HG03460 (cell line): Measurements from ENCODE around the gene PF4V1.

ENCODE experiments used
- ATAC-seq: cut with Tn5 transposase; IDR thresholded peaks from one replicate; pipeline ENCODE4 v1.9.1; 2021; ENCODE audit not compliant: unreplicated experiment

The PF4V1 gene

GRCh38 chr4:73844806-73845205 lies 8.3 kb upstream of the PF4V1 start:
- no peak for ATAC-seq

GRCh38 chr4:73847526-73848182 lies 5.4 kb upstream of the PF4V1 start:
- no peak for ATAC-seq

GRCh38 chr4:73848183-73848777 lies 4.8 kb upstream of the PF4V1 start:
- no peak for ATAC-seq

- ATAC-seq = no peak
Observed at GRCh38 chr4:73850261-73850970, 2.7 kb upstream of the PF4V1 start.

- no peak for ATAC-seq
Observed at GRCh38 chr4:73851293-73851692, 1.8 kb upstream of the PF4V1 start.

GRCh38 chr4:73852771-73853170 lies 325 bp upstream of the PF4V1 start:
- ATAC-seq = no peak

GRCh38 chr4:73853718-73854473 lies 800 bp downstream of the PF4V1 start:
- ATAC-seq = no peak

- ATAC-seq = no peak
Observed at GRCh38 chr4:73855406-73855805, 2.3 kb downstream of the PF4V1 start.

- ATAC-seq = no peak
Observed at GRCh38 chr4:73856518-73856917, 3.4 kb downstream of the PF4V1 start.

GRCh38 chr4:73859614-73860088 lies 6.6 kb downstream of the PF4V1 start:
- ATAC-seq = no peak

GRCh38 chr4:73860181-73860580 lies 7.1 kb downstream of the PF4V1 start:
- ATAC-seq = no peak

- ATAC-seq = no peak
Observed at GRCh38 chr4:73860917-73861316, 7.8 kb downstream of the PF4V1 start.

- no peak for ATAC-seq
Observed at GRCh38 chr4:73862322-73862721, 9.2 kb downstream of the PF4V1 start.

GRCh38 chr4:73864365-73864764 lies 11.3 kb downstream of the PF4V1 start:
- no peak for ATAC-seq

- ATAC-seq = no peak
Observed at GRCh38 chr4:73864961-73865360, 11.9 kb downstream of the PF4V1 start.

GRCh38 chr4:73865431-73866096 lies 12.5 kb downstream of the PF4V1 start:
- no peak for ATAC-seq

- no peak for ATAC-seq
Observed at GRCh38 chr4:73866246-73866645, 13.2 kb downstream of the PF4V1 start.

- no peak for ATAC-seq
Observed at GRCh38 chr4:73867783-73868182, 14.7 kb downstream of the PF4V1 start.

GRCh38 chr4:73868206-73869129 lies 15.4 kb downstream of the PF4V1 start:
- no peak for ATAC-seq
